Smooth muscle cell (in vitro differentiated cells): ENCODE data around the gene GRIK3. TPM values are rescaled to one million over a fixed set of nuclear protein-coding genes. Genes with fewer than 3 reads are reported as not detected.

Experiments
- DNase-seq: peaks from one replicate; lab custom pipeline; 2025; ENCODE audit not compliant: unreplicated experiment; lab: John Stamatoyannopoulos, UW
- H2AFZ ChIP-seq: fragments of 200-600 bp; sonication (generic); 2 replicates; pipeline ENCODE4 v1.6.0; 2016; ENCODE audit warnings: antibody characterized with exemption, low read depth, mild to moderate bottlenecking
- H3F3A ChIP-seq: fragments of 200-600 bp; sonication (generic); 2 replicates; pipeline ENCODE4 v1.6.0; 2017; ENCODE audit warnings: antibody characterized with exemption, low read depth
- H3K27ac ChIP-seq: fragments of 200-600 bp; sonication (generic); 2 replicates; pipeline ENCODE4 v1.5.1; 2016; ENCODE audit warnings: low read depth, mild to moderate bottlenecking
- H3K27me3 ChIP-seq: fragments of 200-600 bp; sonication (generic); 2 replicates; pipeline ENCODE4 v1.6.1; 2016; ENCODE audit warnings: low read depth, mild to moderate bottlenecking
- H3K36me3 ChIP-seq: fragments of 200-600 bp; sonication (generic); 2 replicates; pipeline ENCODE4 v1.5.1; 2016; ENCODE audit warnings: low read depth
- H3K4me1 ChIP-seq: fragments of 200-600 bp; sonication (generic); 2 replicates; pipeline ENCODE4 v1.5.1; 2016; ENCODE audit warnings: low read depth
- H3K4me2 ChIP-seq: fragments of 200-600 bp; sonication (generic); 2 replicates; pipeline ENCODE4 v1.6.0; 2016; ENCODE audit warnings: mild to moderate bottlenecking
- H3K4me3 ChIP-seq: fragments of 200-600 bp; sonication (generic); 2 replicates; pipeline ENCODE4 v1.5.1; 2016; ENCODE audit warnings: mild to moderate bottlenecking
- H3K79me2 ChIP-seq: fragments of 200-600 bp; sonication (generic); 2 replicates; pipeline ENCODE4 v1.6.0; 2016; ENCODE audit warnings: low read depth, mild to moderate bottlenecking
- H3K9ac ChIP-seq: fragments of 200-600 bp; sonication (generic); 2 replicates; pipeline ENCODE4 v1.6.0; 2016; ENCODE audit warnings: low read depth
- H3K9me3 ChIP-seq: fragments of 200-600 bp; sonication (generic); replicated peaks from 2 replicates; pipeline ENCODE4 v1.5.1; 2016; ENCODE audit warnings: low read depth
- H4K20me1 ChIP-seq: fragments of 200-600 bp; sonication (generic); 2 replicates; pipeline ENCODE4 v1.6.0; 2016; ENCODE audit warnings: low read depth
- WGBS: methylation state at CpG from one replicate; pipeline ENCODE4 v1.1.7; 2016; ENCODE audit warnings: low lambda C conversion rate; 5-methylcytosine and 5-hydroxymethylcytosine counted together
- polyA plus RNA-seq: library from polyadenylated mRNA; unstranded; fragments of >200 nt; fragmentation: Nextera tagmentation; extraction: Ambion mirVana; gene quantifications from 2 replicates; pipeline ENCODE4 v1.2.1, GENCODE V29; 2016
- total RNA-seq: library from RNA; depleted of rRNA; stranded (reverse); fragments of >200 nt; gene quantifications from 2 replicates; pipeline ENCODE4 v1.2.3, GENCODE V29; 2014
- TF ChIP-seq, protein P1 (sequence below): fragments of 200-600 bp; sonication (generic); IDR thresholded peaks from 2 replicates; pipeline ENCODE4 v1.5.1; 2017; ENCODE audit warnings: borderline replicate concordance, mild to moderate bottlenecking, antibody characterized with exemption; ENCODE audit not compliant: insufficient read depth, poor library complexity, severe bottlenecking

Gene GRIK3
- total and polyA plus RNA-seq, 2 experiments from 2014 or later, result 0.04 TPM; not detected in 1

GRCh38 chr1:37071829-37072228 is 37.5 kb upstream of the GRIK3 start:
- no peak overlapping the region for H3K4me2 ChIP-seq
- H2AFZ ChIP-seq, result no peak overlapping the region
- no peak overlapping the region for H3K4me3 ChIP-seq
- no peaks in the 10 kb centered on the region for H4K20me1 ChIP-seq
- no peak overlapping the region for H3K27ac ChIP-seq
- H3K4me1 ChIP-seq, result peaks cover 31% of the 10 kb centered on the region
- 44% methylated on average over 7 of the region's 7 CpGs for WGBS
- peaks cover 31% of the 10 kb centered on the region for H3K27me3 ChIP-seq
- no peaks in the 10 kb centered on the region for H3K36me3 ChIP-seq
- H3K79me2 ChIP-seq, result no peaks in the 10 kb centered on the region
- TF ChIP-seq, protein P1, sequence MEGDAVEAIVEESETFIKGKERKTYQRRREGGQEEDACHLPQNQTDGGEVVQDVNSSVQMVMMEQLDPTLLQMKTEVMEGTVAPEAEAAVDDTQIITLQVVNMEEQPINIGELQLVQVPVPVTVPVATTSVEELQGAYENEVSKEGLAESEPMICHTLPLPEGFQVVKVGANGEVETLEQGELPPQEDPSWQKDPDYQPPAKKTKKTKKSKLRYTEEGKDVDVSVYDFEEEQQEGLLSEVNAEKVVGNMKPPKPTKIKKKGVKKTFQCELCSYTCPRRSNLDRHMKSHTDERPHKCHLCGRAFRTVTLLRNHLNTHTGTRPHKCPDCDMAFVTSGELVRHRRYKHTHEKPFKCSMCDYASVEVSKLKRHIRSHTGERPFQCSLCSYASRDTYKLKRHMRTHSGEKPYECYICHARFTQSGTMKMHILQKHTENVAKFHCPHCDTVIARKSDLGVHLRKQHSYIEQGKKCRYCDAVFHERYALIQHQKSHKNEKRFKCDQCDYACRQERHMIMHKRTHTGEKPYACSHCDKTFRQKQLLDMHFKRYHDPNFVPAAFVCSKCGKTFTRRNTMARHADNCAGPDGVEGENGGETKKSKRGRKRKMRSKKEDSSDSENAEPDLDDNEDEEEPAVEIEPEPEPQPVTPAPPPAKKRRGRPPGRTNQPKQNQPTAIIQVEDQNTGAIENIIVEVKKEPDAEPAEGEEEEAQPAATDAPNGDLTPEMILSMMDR, result no peak
- no peak overlapping the region for H3K9ac ChIP-seq
- no peaks in the 10 kb centered on the region for H3F3A ChIP-seq
- no peak for DNase-seq
- no peaks in the 10 kb centered on the region for H3K9me3 ChIP-seq

- H3F3A ChIP-seq, result no peaks in the 10 kb centered on the region
- 21% methylated on average over 5 of the region's 5 CpGs for WGBS
- H3K79me2 ChIP-seq, result no peaks in the 10 kb centered on the region
- no peaks in the 10 kb centered on the region for H4K20me1 ChIP-seq
- H2AFZ ChIP-seq, result no peak overlapping the region
- no peak overlapping the region for H3K27ac ChIP-seq
- TF ChIP-seq, protein P1, result no peak
- H3K4me3 ChIP-seq, result no peak overlapping the region
- H3K4me1 ChIP-seq, result peaks cover 31% of the 10 kb centered on the region
- H3K4me2 ChIP-seq, result no peak overlapping the region
- DNase-seq, result no peak
- peaks cover 39% of the 10 kb centered on the region for H3K27me3 ChIP-seq
- H3K36me3 ChIP-seq, result no peaks in the 10 kb centered on the region
- H3K9me3 ChIP-seq, result no peaks in the 10 kb centered on the region
- no peak overlapping the region for H3K9ac ChIP-seq
Observed at GRCh38 chr1:37070126-37070525, 35.8 kb upstream of the GRIK3 start.

DNA sequence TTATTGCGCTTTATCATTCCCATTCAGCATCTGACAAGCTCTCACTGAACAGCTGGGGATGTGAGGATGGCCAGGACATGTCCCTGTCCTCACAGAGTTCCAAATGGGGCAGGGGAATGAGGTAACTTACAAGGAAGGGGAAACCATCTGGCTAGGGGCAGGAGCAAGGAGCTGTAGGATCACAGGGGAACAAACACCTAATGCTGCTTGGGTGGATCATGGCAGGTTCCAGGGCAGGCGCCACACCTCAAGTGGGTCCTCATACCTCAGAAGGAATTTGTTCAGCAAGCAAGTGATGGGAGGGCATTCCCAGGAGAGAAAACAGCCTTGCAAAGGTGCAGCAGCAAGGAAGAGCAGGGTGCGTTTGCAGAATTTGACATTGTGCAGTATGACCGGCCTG is 35.1 kb upstream of the GRIK3 start:
- WGBS, result 94% methylated on average over 4 of the region's 4 CpGs
- no peak overlapping the region for H3K4me2 ChIP-seq
- H3K79me2 ChIP-seq, result no peaks in the 10 kb centered on the region
- H3K4me1 ChIP-seq, result peaks cover 31% of the 10 kb centered on the region
- H3F3A ChIP-seq, result no peaks in the 10 kb centered on the region
- H3K36me3 ChIP-seq, result no peaks in the 10 kb centered on the region
- no peak overlapping the region for H2AFZ ChIP-seq
- TF ChIP-seq, protein P1, result no peak
- no peak overlapping the region for H3K27ac ChIP-seq
- no peak overlapping the region for H3K9ac ChIP-seq
- H3K4me3 ChIP-seq, result no peak overlapping the region
- H3K27me3 ChIP-seq, result peaks cover 45% of the 10 kb centered on the region
- H4K20me1 ChIP-seq, result no peaks in the 10 kb centered on the region
- no peak for DNase-seq
- H3K9me3 ChIP-seq, result no peaks in the 10 kb centered on the region

DNA sequence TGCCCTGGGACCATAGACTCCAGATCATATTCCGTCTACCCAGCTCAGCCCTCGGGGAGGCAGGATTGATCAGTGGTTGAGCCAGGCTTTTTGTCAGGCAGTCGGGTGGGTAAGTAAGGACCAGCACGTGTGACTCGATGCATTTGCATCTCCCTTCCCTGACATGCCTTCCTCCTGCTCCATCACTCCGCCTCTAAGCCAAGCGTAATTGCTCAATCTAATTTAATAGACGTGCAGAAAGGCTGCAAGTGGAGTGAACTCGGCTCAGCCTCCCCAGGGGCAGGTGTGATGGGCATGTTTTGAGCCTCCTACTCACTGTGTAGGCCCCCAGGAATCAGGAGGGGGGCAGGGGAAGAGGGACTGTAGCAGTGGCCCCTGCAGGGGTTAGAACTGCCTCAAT is 34.6 kb upstream of the GRIK3 start:
- peaks cover 31% of the 10 kb centered on the region for H3K4me1 ChIP-seq
- no peaks in the 10 kb centered on the region for H4K20me1 ChIP-seq
- whole genome bisulfite sequencing, result 64% methylated on average over 9 of the region's 9 CpGs
- no peaks in the 10 kb centered on the region for H3K79me2 ChIP-seq
- H3K27ac ChIP-seq, result no peak overlapping the region
- H3K36me3 ChIP-seq, result no peaks in the 10 kb centered on the region
- H2AFZ ChIP-seq, result no peak overlapping the region
- no peak for DNase-seq
- no peak overlapping the region for H3K9ac ChIP-seq
- H3K27me3 ChIP-seq, result peaks cover 50% of the 10 kb centered on the region
- TF ChIP-seq, protein P1, result no peak
- no peak overlapping the region for H3K4me3 ChIP-seq
- H3F3A ChIP-seq, result no peaks in the 10 kb centered on the region
- no peak overlapping the region for H3K4me2 ChIP-seq
- no peaks in the 10 kb centered on the region for H3K9me3 ChIP-seq
